Hematopoietic multipotent progenitor cell treated with erythropoietin and hydrocortisone succinate and interleukin-3 and kit ligand, for 15 days (in vitro differentiated cells): ENCODE measurements around the gene SCAPER.
A peak's percentile ranks its signal among the peaks of the same experiment; 100 is the strongest.
"Not testable (repeated sequence)": the region's sequence is repeated elsewhere in the genome, so short reads cannot be mapped to it uniquely, and the experiment has no call there.

ENCODE experiments used
- DNase-seq: peaks from one replicate; pipeline ENCODE4 v3.0.0-alpha.2; 2015; ENCODE audit warnings: low spot score

Gene SCAPER

DNA sequence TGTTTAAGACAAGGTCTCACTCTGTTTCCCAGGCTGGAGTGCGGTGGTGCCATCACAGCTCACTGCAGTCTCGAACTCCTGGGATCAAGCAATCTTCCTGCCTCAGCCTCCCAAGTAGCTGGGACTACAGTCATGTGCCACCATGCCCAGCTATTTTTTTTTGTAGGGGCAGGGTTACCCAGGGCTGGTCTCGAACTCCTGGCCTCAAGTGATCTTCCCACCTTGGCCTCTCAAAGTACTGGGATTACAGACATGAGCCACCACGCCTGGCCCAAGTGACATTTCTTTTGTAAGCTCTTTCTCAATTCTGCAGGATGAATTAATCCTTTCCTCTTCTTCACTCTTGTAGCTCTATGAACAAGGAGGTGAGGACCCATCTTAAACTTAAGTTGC, 592.0 kb downstream of the SCAPER start:
- not testable (repeated sequence) for DNase-seq

DNA sequence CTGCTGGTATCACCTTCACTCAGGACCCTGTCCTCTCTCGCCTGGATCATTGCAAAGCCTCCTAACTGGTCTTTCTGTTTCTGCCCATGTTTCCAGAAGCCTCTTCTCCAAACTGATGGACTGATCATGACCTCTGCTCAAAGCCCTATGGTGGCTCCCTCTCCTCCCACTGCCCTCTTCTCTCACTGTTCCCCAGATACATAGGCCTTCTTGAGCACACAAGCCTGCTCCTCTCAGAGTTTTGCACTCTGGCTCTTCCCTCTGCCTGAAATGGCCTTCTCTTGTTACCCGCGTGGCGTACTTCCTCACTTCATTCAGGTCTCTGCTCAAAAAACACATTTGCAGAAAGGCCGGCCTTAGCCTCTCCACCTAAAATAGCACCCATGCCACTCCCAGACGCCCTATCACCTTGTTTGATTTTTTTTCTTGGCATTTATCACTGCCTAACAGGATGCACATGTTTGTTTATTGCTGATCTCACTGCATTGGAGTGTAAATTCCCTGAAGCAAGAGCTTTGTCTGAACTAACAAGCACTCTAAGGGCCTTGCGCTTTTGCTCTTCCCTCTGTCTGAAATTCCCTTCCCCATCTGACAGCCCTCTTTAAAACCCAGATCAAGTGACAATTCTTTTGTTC, 592.5 kb downstream of the SCAPER start:
- peak; percentile 20 for DNase-seq

DNA sequence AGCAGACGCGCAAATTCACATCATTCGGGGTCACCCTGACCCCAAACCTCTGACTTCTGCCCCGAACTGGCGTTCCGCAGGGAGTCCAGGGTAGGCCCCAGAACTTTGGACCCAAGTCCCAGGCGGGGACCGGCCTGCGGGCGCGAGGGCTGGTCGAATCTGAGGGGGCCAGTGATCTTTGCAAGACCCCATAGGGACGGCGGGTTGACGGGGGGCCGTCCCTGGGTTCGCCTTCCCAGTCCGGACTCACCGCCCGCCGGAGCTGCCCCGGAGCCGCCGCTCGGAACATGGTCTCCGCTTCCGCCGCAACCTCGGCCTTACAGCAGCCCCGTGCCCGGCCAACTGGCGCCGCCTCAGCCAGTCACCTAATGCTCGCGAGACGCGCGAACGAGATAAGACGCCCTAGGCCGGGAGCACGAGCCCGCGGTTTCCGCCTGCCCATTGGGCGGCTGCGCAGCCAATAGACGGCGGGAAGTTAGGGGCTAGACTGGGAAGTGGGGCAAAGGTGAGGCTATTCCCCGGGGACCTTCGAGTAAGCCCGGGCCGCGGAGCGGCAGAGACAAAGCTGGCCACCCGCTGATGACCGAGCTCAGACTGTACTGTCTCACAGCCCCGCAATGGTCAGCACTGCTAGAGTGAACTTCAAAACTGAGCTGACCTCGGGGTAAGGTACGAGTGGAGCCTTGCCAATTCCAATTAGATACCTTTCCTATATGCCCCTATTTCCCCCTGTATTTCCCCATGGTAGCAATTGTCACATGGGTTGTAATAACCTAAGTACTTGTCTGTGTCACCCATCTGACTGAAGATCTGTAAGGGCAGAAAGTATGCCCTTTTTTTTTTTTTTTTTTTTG, 593.8 kb downstream of the SCAPER start, which contains the start of gene ETFA:
ETFA (minus strand) TSS at position 370 of the 854 bp plus-strand sequence; CDS start at position 289, 81 bp downstream.
- peak; percentile 91 for DNase-seq

DNA sequence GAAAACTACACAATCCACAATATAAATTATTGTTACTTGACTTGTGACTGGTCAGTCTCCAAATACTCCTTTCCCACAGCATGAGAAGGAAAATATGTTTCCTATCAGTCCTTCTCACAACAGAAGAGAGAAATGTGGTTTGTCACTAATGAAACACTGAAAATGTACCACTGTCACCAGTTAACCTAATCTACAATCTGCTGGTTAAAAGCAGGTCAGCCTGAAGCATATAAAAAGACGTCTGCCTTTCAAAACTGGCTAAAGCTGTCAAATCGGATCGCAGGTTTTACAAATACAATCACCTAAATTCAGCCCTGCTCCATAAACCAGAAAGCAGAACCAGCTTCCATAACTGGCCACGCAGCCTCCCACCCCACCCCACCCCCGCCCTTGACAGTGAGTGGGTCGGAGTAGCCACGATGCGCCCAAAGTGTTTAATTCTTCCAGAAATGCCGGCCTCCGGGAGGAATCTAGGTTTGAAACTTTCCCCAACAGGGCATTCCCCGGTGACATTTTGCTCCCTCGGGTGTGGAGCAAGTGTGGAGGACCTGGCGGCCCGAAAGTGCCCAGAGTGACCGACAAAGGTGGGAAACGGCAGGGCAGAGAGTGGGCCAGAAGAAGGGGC, 594.6 kb downstream of the SCAPER start:
- peak; percentile 40 for DNase-seq

DNA sequence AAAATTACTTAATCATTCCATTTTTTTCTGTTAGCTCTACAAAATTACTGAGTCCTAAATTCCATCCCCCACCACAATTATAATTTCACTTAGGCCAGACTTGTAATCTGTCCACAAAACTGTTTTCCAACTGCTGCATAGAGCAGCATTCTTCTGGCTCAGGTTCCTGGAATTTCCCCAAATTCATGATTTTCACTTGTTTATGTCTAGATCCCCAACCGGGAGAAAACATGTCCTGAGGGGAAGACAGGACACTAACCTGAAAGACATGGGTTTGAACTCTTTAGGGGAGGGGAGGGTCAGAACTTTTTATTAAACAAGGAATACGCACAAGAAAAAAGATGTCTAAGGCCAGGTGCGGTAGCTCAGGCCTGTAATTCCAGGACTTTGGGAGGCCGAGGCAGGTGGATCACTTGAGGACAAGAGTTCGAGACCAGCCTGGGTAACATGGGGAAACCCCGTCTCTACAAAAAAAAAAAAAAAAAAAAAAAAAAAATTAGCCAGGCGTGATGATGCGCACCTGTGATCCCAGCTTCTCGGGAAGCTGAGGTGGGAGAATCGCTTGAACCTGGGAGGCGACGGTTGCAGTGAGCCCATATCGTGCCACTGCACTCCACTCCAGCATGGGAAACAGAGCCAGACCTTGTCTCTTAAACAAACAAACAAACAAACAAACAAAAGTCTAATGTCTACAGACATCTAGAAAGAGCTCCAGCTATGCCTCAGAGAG, 595.4 kb downstream of the SCAPER start:
- no peak for DNase-seq

DNA sequence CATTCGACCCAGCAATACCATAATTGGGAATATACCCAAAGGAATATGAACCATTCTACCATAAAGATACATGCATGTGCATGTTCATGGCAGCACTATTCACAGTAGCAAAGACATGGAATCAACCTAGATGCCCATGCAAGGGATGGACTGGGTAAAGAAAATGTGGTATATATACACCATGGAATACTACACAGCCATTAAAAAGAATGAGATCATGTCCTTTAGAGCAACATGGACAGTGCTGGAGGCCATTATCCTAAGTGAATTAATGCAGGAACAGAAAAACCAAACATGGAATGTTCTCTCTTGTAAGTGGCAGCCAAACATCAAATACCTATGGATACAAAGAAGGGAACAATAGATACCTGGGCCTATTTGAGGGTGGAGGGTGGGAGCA, 601.2 kb downstream of the SCAPER start:
- no peak for DNase-seq

DNA sequence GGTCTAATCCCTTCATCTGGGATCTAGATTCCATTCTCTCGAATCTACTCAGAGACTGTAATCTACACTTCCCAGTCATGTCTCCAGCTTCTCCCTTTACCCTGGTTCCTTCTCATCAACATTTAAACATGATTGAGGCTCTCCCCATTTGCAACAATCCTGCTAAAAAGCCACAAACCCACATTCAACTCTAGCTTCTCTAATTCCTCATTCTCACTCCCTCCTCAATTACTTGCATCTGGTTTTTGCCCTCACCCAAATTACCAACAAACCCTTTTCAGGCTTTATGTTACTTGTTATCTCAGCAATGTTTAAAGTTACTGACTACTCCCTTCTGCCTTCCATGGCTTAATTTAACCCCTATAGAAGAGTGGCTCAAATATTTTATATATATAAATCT, 605.4 kb downstream of the SCAPER start:
- no peak for DNase-seq

DNA sequence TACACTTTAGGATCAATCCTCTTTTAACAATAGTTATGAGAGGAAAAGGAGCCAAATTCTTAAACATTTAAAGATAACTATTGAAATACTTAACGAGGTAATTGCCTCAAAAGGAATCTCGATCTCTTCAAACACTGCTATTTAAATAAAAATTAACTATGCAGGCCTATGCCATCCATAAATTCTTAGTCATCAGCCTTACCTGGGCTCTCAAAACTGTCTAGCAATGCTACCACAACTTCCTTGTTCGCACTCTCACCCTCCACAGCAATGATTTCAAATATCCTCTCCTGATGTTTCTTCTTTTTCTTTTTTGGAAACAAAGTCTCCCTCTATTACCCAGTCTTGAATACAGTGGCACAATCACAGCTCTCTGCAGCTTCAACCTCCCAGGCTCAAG, 606.2 kb downstream of the SCAPER start:
- no peak for DNase-seq

DNA sequence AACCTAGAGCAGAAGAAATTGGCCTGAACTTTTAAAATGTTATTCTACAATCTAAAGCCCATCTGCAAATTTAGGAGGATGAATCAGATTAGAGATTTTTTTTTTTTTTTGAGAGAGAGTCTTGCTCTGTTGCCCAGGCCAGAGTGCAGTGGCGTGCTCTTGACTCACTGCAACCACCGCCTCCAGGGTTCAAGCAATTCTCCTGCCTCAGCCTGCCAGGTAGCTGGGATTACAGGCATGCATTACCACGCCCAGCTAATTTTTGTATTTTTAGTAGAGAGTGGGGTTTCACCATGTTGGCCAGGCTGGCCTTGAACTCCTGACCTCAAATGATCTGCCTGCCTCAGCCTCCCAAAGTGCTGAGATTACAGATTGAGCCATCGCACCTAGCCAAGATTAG, 607.2 kb downstream of the SCAPER start:
- not testable (repeated sequence) for DNase-seq
